SK-N-SH treated with all-trans-retinoic acid at 6 μM for 48 hours (cell line): ENCODE measurements around the gene NETO1.

Source experiments
- ATAC-seq: fragments of 200-7000 bp; cut with Tn5 transposase; 3 replicates; pipeline ENCODE4 v1.9.1; 2020; ENCODE audit warnings: mild to moderate bottlenecking, moderate library complexity
- ARNTL ChIP-seq: fragments of 450-650 bp; formaldehyde crosslinking; IDR thresholded peaks from 2 replicates; pipeline ENCODE4 v1.5.0; 2020; ENCODE audit warnings: low read depth, mild to moderate bottlenecking, moderate library complexity, borderline replicate concordance
- BACH2 ChIP-seq: fragments of 250-450 bp; sonication (Bioruptor Pico); IDR thresholded peaks from 2 replicates; pipeline ENCODE4 v1.9.0; 2021; ENCODE audit warnings: mild to moderate bottlenecking, borderline replicate concordance
- CSDC2 ChIP-seq: fragments of 250-450 bp; sonication (Bioruptor Pico); IDR thresholded peaks from 2 replicates; pipeline ENCODE4 v1.5.0; 2020; ENCODE audit warnings: mild to moderate bottlenecking, moderate library complexity
- ESRRG ChIP-seq: fragments of 250-450 bp; sonication (Bioruptor Pico); IDR thresholded peaks from 2 replicates; pipeline ENCODE4 v1.6.1; 2021; ENCODE audit warnings: mild to moderate bottlenecking
- GLIS3 ChIP-seq: fragments of 250-450 bp; sonication (Bioruptor Pico); IDR thresholded peaks from 2 replicates; pipeline ENCODE4 v1.5.0; 2020; ENCODE audit warnings: mild to moderate bottlenecking, moderate library complexity
- ISL1 ChIP-seq: fragments of 250-450 bp; sonication (Bioruptor Pico); IDR thresholded peaks from 2 replicates; pipeline ENCODE4 v2.1.2; 2022; ENCODE audit warnings: mild to moderate bottlenecking, moderate library complexity
- OSR1 ChIP-seq: fragments of 250-450 bp; sonication (Bioruptor Pico); IDR thresholded peaks from 2 replicates; pipeline ENCODE4 v1.8.0; 2022; ENCODE audit warnings: moderate library complexity, mild to moderate bottlenecking, inconsistent platforms
- RARB ChIP-seq: fragments of 250-450 bp; sonication (Bioruptor Pico); IDR thresholded peaks from 2 replicates; pipeline ENCODE4 v1.8.0; 2021; ENCODE audit warnings: mild to moderate bottlenecking, moderate library complexity
- SNAI2 ChIP-seq: fragments of 250-450 bp; sonication (Bioruptor Pico); IDR thresholded peaks from 2 replicates; pipeline ENCODE4 v1.5.0; 2020; ENCODE audit warnings: mild to moderate bottlenecking, moderate library complexity
- TCF4 ChIP-seq: fragments of 250-450 bp; sonication (Bioruptor Pico); IDR thresholded peaks from 2 replicates; pipeline ENCODE4 v1.8.0; 2021; ENCODE audit warnings: mild to moderate bottlenecking, moderate library complexity, borderline replicate concordance
- TOX ChIP-seq: fragments of 250-450 bp; sonication (Bioruptor Pico); IDR thresholded peaks from 2 replicates; pipeline ENCODE4 v1.8.0; 2021; ENCODE audit warnings: mild to moderate bottlenecking, moderate library complexity, borderline replicate concordance
- ZC3H10 ChIP-seq: fragments of 250-450 bp; sonication (Bioruptor Pico); IDR thresholded peaks from 2 replicates; pipeline ENCODE4 v1.5.1; 2021; ENCODE audit warnings: mild to moderate bottlenecking, moderate library complexity
- ZFP3 ChIP-seq: fragments of 250-450 bp; sonication (Bioruptor Pico); IDR thresholded peaks from 2 replicates; pipeline ENCODE4 v1.5.0; 2020; ENCODE audit warnings: mild to moderate bottlenecking, moderate library complexity
- ZFP30 ChIP-seq: fragments of 450-650 bp; formaldehyde crosslinking; IDR thresholded peaks from 2 replicates; pipeline ENCODE4 v1.5.0; 2022; ENCODE audit warnings: mild to moderate bottlenecking, moderate library complexity
- ZNF565 ChIP-seq: fragments of 450-650 bp; formaldehyde crosslinking; conservative IDR thresholded peaks from 2 replicates; pipeline ENCODE4 v1.5.0; 2020; ENCODE audit warnings: low read depth, mild to moderate bottlenecking, moderate library complexity
- ZNF70 ChIP-seq: fragments of 450-650 bp; formaldehyde crosslinking; IDR thresholded peaks from 2 replicates; pipeline ENCODE4 v1.5.0; 2020; ENCODE audit warnings: mild to moderate bottlenecking, moderate library complexity
- ZNF8 ChIP-seq: fragments of 450-650 bp; formaldehyde crosslinking; IDR thresholded peaks from 2 replicates; pipeline ENCODE4 v1.5.0; 2020; ENCODE audit warnings: mild to moderate bottlenecking, moderate library complexity
- TF ChIP-seq, protein P1 (sequence below): fragments of 250-450 bp; sonication (Bioruptor Pico); IDR thresholded peaks from 2 replicates; pipeline ENCODE4 v1.5.0; 2020; ENCODE audit warnings: mild to moderate bottlenecking, moderate library complexity
- TF ChIP-seq, protein P2 (sequence below): fragments of 250-450 bp; sonication (Bioruptor Pico); IDR thresholded peaks from 2 replicates; pipeline ENCODE4 v1.5.1; 2020; ENCODE audit warnings: low read depth, mild to moderate bottlenecking, moderate library complexity
- TF ChIP-seq, protein P3 (sequence below): fragments of 250-450 bp; sonication (Bioruptor Pico); IDR thresholded peaks from 2 replicates; pipeline ENCODE4 v1.8.0; 2021; ENCODE audit warnings: low read depth, mild to moderate bottlenecking, moderate library complexity, borderline replicate concordance
- TF ChIP-seq, protein P4 (sequence below): fragments of 250-450 bp; sonication (Bioruptor Pico); IDR thresholded peaks from 2 replicates; pipeline ENCODE4 v1.5.1; 2021; ENCODE audit warnings: mild to moderate bottlenecking, moderate library complexity

Gene NETO1

DNA sequence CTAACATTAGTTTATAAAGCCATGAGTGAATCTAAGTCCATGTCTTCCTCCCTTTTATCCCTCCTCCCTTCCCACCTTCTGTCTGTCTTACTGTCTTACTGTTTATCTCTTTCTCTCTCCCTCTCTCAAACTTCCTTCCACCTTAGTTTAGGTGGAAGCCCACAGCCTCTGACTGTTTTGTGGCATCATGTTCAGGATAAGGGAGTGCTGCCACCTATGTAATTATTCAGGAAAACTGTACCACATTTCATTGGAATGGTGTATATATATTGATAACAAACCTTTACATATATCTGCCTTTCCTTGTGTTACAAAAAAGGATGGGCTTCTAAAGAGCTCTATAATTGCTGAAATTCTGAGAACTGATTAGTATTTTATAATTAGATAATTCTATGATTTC lies 48.7 kb downstream of the NETO1 start (continued):
- TF ChIP-seq, protein P1, sequence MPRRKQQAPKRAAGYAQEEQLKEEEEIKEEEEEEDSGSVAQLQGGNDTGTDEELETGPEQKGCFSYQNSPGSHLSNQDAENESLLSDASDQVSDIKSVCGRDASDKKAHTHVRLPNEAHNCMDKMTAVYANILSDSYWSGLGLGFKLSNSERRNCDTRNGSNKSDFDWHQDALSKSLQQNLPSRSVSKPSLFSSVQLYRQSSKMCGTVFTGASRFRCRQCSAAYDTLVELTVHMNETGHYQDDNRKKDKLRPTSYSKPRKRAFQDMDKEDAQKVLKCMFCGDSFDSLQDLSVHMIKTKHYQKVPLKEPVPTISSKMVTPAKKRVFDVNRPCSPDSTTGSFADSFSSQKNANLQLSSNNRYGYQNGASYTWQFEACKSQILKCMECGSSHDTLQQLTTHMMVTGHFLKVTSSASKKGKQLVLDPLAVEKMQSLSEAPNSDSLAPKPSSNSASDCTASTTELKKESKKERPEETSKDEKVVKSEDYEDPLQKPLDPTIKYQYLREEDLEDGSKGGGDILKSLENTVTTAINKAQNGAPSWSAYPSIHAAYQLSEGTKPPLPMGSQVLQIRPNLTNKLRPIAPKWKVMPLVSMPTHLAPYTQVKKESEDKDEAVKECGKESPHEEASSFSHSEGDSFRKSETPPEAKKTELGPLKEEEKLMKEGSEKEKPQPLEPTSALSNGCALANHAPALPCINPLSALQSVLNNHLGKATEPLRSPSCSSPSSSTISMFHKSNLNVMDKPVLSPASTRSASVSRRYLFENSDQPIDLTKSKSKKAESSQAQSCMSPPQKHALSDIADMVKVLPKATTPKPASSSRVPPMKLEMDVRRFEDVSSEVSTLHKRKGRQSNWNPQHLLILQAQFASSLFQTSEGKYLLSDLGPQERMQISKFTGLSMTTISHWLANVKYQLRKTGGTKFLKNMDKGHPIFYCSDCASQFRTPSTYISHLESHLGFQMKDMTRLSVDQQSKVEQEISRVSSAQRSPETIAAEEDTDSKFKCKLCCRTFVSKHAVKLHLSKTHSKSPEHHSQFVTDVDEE: no peak
- TF ChIP-seq, protein P2, sequence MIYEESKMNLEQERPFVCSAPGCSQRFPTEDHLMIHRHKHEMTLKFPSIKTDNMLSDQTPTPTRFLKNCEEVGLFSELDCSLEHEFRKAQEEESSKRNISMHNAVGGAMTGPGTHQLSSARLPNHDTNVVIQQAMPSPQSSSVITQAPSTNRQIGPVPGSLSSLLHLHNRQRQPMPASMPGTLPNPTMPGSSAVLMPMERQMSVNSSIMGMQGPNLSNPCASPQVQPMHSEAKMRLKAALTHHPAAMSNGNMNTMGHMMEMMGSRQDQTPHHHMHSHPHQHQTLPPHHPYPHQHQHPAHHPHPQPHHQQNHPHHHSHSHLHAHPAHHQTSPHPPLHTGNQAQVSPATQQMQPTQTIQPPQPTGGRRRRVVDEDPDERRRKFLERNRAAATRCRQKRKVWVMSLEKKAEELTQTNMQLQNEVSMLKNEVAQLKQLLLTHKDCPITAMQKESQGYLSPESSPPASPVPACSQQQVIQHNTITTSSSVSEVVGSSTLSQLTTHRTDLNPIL (CRISPR knock-in tag): no peak
- TF ChIP-seq GLIS3 (CRISPR knock-in tag) (no peak), TOX (CRISPR knock-in tag) (no peak)

DNA sequence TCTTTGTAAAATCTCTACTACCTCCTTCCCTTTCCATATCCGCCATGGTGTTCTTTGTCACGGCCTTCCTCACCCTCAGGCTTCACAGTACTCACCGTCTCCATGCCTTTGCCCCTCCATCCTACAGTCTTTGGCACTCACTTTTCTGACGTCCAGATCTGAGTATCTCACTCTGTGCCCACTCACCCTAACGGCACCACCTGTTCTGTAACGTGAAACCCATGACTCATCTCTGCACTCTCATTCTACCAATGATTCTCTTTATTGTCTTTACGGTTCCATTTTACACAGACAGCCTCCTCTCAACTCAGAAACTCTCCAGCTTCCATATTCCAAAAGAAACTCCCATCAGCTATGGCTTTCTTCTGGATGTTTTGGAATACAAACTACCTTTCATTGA lies 56.7 kb downstream of the NETO1 start:
- ATAC-seq: no peak
- TF ChIP-seq ISL1: no peak
- TF ChIP-seq, protein P1: no peak

DNA sequence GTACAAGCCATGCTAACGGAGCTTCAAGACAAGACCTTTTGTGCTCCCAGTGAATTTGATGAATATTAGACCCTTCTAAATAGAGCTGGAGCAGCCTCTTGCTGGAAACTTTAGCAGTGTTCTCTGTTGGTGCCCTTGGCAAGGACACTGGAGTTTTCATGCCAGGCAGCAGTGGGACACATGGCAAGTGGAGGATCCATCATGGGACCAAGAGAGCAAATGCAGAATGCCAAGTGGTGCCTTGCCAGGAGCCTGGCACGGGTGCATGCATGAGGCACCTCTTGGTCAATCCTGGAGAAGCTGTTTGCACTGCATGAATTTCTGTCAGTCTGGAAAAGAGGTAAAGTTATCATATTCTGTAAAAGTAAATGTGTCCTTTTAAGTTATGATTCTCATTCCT lies 59.1 kb downstream of the NETO1 start:
- TF ChIP-seq SNAI2 (CRISPR knock-in tag): no peak
- no peak for TF ChIP-seq BACH2 (CRISPR knock-in tag)
- no peak for TF ChIP-seq ZNF8 (CRISPR knock-in tag)
- no peak for TF ChIP-seq GLIS3 (CRISPR knock-in tag)
- TF ChIP-seq, protein P3, sequence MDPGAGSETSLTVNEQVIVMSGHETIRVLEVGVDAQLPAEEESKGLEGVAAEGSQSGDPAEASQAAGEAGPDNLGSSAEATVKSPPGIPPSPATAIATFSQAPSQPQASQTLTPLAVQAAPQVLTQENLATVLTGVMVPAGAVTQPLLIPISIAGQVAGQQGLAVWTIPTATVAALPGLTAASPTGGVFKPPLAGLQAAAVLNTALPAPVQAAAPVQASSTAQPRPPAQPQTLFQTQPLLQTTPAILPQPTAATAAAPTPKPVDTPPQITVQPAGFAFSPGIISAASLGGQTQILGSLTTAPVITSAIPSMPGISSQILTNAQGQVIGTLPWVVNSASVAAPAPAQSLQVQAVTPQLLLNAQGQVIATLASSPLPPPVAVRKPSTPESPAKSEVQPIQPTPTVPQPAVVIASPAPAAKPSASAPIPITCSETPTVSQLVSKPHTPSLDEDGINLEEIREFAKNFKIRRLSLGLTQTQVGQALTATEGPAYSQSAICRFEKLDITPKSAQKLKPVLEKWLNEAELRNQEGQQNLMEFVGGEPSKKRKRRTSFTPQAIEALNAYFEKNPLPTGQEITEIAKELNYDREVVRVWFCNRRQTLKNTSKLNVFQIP: no peak
- no peak for TF ChIP-seq ISL1
- no peak for TF ChIP-seq ZFP30 (CRISPR knock-in tag)
- TF ChIP-seq, all 23 proteins: peak for 0
- no peak for ATAC-seq

DNA sequence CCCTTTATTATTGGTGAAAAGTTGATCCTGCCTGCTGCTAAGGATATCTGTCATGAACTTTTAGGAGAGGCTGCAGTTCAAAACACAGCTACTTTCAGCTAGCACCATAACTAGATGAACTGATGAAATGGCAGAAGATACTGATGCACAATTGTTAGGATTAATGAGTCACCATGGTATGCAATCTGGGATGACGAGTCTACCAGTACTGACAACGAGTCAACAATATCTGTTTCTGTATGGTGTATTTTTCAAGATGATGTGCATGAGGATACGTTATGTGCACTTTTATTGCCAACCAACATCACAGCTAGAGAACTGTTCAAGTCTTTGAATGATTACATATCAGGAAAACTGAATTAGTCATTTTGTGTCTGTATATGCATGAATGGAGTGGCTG lies 68.7 kb downstream of the NETO1 start:
- no peak for ATAC-seq
- TF ChIP-seq, protein P3: no peak
- TF ChIP-seq ZC3H10 (no peak), TOX (CRISPR knock-in tag) (no peak), ZNF70 (CRISPR knock-in tag) (no peak), RARB (no peak), TCF4 (CRISPR knock-in tag) (no peak), CSDC2 (CRISPR knock-in tag) (no peak), ISL1 (no peak), ARNTL (CRISPR knock-in tag) (no peak), ZNF565 (CRISPR knock-in tag) (no peak), ESRRG (no peak), BACH2 (CRISPR knock-in tag) (no peak), OSR1 (CRISPR knock-in tag) (no peak), ZFP3 (CRISPR knock-in tag) (no peak)
- TF ChIP-seq, protein P4, sequence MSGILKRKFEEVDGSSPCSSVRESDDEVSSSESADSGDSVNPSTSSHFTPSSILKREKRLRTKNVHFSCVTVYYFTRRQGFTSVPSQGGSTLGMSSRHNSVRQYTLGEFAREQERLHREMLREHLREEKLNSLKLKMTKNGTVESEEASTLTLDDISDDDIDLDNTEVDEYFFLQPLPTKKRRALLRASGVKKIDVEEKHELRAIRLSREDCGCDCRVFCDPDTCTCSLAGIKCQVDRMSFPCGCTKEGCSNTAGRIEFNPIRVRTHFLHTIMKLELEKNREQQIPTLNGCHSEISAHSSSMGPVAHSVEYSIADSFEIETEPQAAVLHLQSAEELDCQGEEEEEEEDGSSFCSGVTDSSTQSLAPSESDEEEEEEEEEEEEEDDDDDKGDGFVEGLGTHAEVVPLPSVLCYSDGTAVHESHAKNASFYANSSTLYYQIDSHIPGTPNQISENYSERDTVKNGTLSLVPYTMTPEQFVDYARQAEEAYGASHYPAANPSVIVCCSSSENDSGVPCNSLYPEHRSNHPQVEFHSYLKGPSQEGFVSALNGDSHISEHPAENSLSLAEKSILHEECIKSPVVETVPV (CRISPR knock-in tag): no peak
- TF ChIP-seq, protein P1: no peak
